ENCODE results near the gene OSBPL5. TPM values are rescaled to one million over a fixed set of nuclear protein-coding genes. Genes with fewer than 3 reads are reported as not detected.
A peak's percentile ranks its signal among the peaks of the same experiment; 100 is the strongest.

The OSBPL5 gene
- total and polyA plus RNA-seq, 4 donors = 20.9 to 54.0 (median 34.8) TPM

- WGBS (ENCODE audit: insufficient coverage) = under 1% methylated on average over 66 of the region's 68 CpGs
- DNase-seq (ENCODE audit: low read depth in 4 of 6, low spot score in 6 of 6) = peak; percentile 73 to 98 (median 88)
- Histone ChIP-seq H3K27me3 (ENCODE audit: control insufficient read depth, insufficient read depth, low read length) (no peaks in the 10 kb centered on the region), H3K4me1 (ENCODE audit: control insufficient read depth, insufficient read depth, low read length) (peaks cover 19% of the 10 kb centered on the region), H3K27ac (ENCODE audit: low read depth, low read length) (peak within 1 kb of the TSS; percentile 49), H3K9me3 (ENCODE audit: control insufficient read depth, insufficient read depth, low read length) (no peaks in the 10 kb centered on the region), H3K36me3 (ENCODE audit: control insufficient read depth, insufficient read depth, low read length) (peaks cover 20% of the 10 kb centered on the region), H3K4me3 (ENCODE audit: low read depth, low read length) (peak within 1 kb of the TSS; percentile 81)
Measured at GRCh38 chr11:3057069-3057963, 107.8 kb downstream of the OSBPL5 start, which contains the start of gene CARS1. Gene CARS1 (minus strand): TSS chr11:3057423. CDS start chr11:3057367, 56 bp downstream.

GRCh38 chr11:3056296-3057068, 108.6 kb downstream of the OSBPL5 start:
- peak overlapping the region; percentile 81 for H3K4me3 ChIP-seq (ENCODE audit: low read depth, low read length)
- no peaks in the 10 kb centered on the region for H3K27me3 ChIP-seq (ENCODE audit: control insufficient read depth, insufficient read depth, low read length)
- peak overlapping the region; percentile 49 for H3K27ac ChIP-seq (ENCODE audit: low read depth, low read length)
- no peaks in the 10 kb centered on the region for H3K9me3 ChIP-seq (ENCODE audit: control insufficient read depth, insufficient read depth, low read length)
- WGBS (ENCODE audit: insufficient coverage) = 3% methylated on average over 27 of the region's 29 CpGs
- peaks cover 26% of the 10 kb centered on the region for H3K4me1 ChIP-seq (ENCODE audit: control insufficient read depth, insufficient read depth, low read length)
- no peak for DNase-seq (ENCODE audit: low read depth in 4 of 6, low spot score in 6 of 6)
- H3K36me3 ChIP-seq (ENCODE audit: control insufficient read depth, insufficient read depth, low read length) = peaks cover 23% of the 10 kb centered on the region

- no peak overlapping the region for H3K4me3 ChIP-seq (ENCODE audit: low read depth, low read length)
- peaks cover 32% of the 10 kb centered on the region for H3K4me1 ChIP-seq (ENCODE audit: control insufficient read depth, insufficient read depth, low read length)
- no peaks in the 10 kb centered on the region for H3K9me3 ChIP-seq (ENCODE audit: control insufficient read depth, insufficient read depth, low read length)
Measured at GRCh38 chr11:3055891-3056290, 109.2 kb downstream of the OSBPL5 start.

GRCh38 chr11:3052567-3052966, 112.5 kb downstream of the OSBPL5 start:
- 77% methylated on average over 8 of the region's 11 CpGs for WGBS (ENCODE audit: insufficient coverage)
- peaks cover 46% of the 10 kb centered on the region for H3K4me1 ChIP-seq (ENCODE audit: control insufficient read depth, insufficient read depth, low read length)
- DNase-seq (ENCODE audit: low read depth in 4 of 6, low spot score in 6 of 6) = no peak
- peaks cover 42% of the 10 kb centered on the region for H3K36me3 ChIP-seq (ENCODE audit: control insufficient read depth, insufficient read depth, low read length)
- H3K27ac ChIP-seq (ENCODE audit: low read depth, low read length) = no peak overlapping the region
- no peaks in the 10 kb centered on the region for H3K27me3 ChIP-seq (ENCODE audit: control insufficient read depth, insufficient read depth, low read length)
- H3K9me3 ChIP-seq (ENCODE audit: control insufficient read depth, insufficient read depth, low read length) = no peaks in the 10 kb centered on the region
- H3K4me3 ChIP-seq (ENCODE audit: low read depth, low read length) = no peak overlapping the region

More at GRCh38 chr11:3055891-3056290, 109.2 kb downstream of the OSBPL5 start:
- DNase-seq (ENCODE audit: low read depth in 4 of 6, low spot score in 6 of 6) = no peak
- Histone ChIP-seq H3K36me3 (ENCODE audit: control insufficient read depth, insufficient read depth, low read length) (peaks cover 26% of the 10 kb centered on the region), H3K27ac (ENCODE audit: low read depth, low read length) (no peak overlapping the region), H3K27me3 (ENCODE audit: control insufficient read depth, insufficient read depth, low read length) (no peaks in the 10 kb centered on the region)
- 94% methylated on average over 2 of the region's 8 CpGs for WGBS (ENCODE audit: insufficient coverage)

GRCh38 chr11:3052109-3052479, 113.0 kb downstream of the OSBPL5 start:
- peaks cover 44% of the 10 kb centered on the region for H3K4me1 ChIP-seq (ENCODE audit: control insufficient read depth, insufficient read depth, low read length)
- no peak overlapping the region for H3K27ac ChIP-seq (ENCODE audit: low read depth, low read length)
- no peaks in the 10 kb centered on the region for H3K9me3 ChIP-seq (ENCODE audit: control insufficient read depth, insufficient read depth, low read length)
- WGBS (ENCODE audit: insufficient coverage) = 53% methylated on average over 8 of the region's 14 CpGs
- no peak overlapping the region for H3K4me3 ChIP-seq (ENCODE audit: low read depth, low read length)
- DNase-seq (ENCODE audit: low read depth in 4 of 6, low spot score in 6 of 6) = peak in 1 of 6 donors; percentile 53
- peaks cover 46% of the 10 kb centered on the region for H3K36me3 ChIP-seq (ENCODE audit: control insufficient read depth, insufficient read depth, low read length)
- H3K27me3 ChIP-seq (ENCODE audit: control insufficient read depth, insufficient read depth, low read length) = no peaks in the 10 kb centered on the region

- WGBS (ENCODE audit: insufficient coverage) = 58% methylated on average over 8 of the region's 13 CpGs
- H3K4me3 ChIP-seq (ENCODE audit: low read depth, low read length) = no peak overlapping the region
- H3K9me3 ChIP-seq (ENCODE audit: control insufficient read depth, insufficient read depth, low read length) = no peaks in the 10 kb centered on the region
- H3K36me3 ChIP-seq (ENCODE audit: control insufficient read depth, insufficient read depth, low read length) = peaks cover 46% of the 10 kb centered on the region
- H3K4me1 ChIP-seq (ENCODE audit: control insufficient read depth, insufficient read depth, low read length) = peaks cover 40% of the 10 kb centered on the region
- no peak overlapping the region for H3K27ac ChIP-seq (ENCODE audit: low read depth, low read length)
- peak in 1 of 6 donors; percentile 47 for DNase-seq (ENCODE audit: low read depth in 4 of 6, low spot score in 6 of 6)
- no peaks in the 10 kb centered on the region for H3K27me3 ChIP-seq (ENCODE audit: control insufficient read depth, insufficient read depth, low read length)
Measured at GRCh38 chr11:3051196-3052108, 113.7 kb downstream of the OSBPL5 start.

- Histone ChIP-seq H3K27ac (ENCODE audit: low read depth, low read length) (no peak overlapping the region), H3K27me3 (ENCODE audit: control insufficient read depth, insufficient read depth, low read length) (no peaks in the 10 kb centered on the region), H3K36me3 (ENCODE audit: control insufficient read depth, insufficient read depth, low read length) (peaks cover 55% of the 10 kb centered on the region), H3K4me3 (ENCODE audit: low read depth, low read length) (no peak overlapping the region), H3K9me3 (ENCODE audit: control insufficient read depth, insufficient read depth, low read length) (no peaks in the 10 kb centered on the region), H3K4me1 (ENCODE audit: control insufficient read depth, insufficient read depth, low read length) (peaks cover 35% of the 10 kb centered on the region)
- DNase-seq (ENCODE audit: low read depth in 4 of 6, low spot score in 6 of 6) = no peak
- 92% methylated on average over 18 of the region's 18 CpGs for WGBS (ENCODE audit: insufficient coverage)
Measured at GRCh38 chr11:3050386-3051195, 114.5 kb downstream of the OSBPL5 start.

- H3K4me3 ChIP-seq (ENCODE audit: low read depth, low read length) = no peak overlapping the region
- 46% methylated on average over 16 of the region's 18 CpGs for WGBS (ENCODE audit: insufficient coverage)
- H3K36me3 ChIP-seq (ENCODE audit: control insufficient read depth, insufficient read depth, low read length) = peaks cover 57% of the 10 kb centered on the region
- peaks cover 35% of the 10 kb centered on the region for H3K4me1 ChIP-seq (ENCODE audit: control insufficient read depth, insufficient read depth, low read length)
- DNase-seq (ENCODE audit: low read depth in 4 of 6, low spot score in 6 of 6) = peak in 2 of 6 donors; percentile 37 to 74
- H3K27me3 ChIP-seq (ENCODE audit: control insufficient read depth, insufficient read depth, low read length) = no peaks in the 10 kb centered on the region
- no peak overlapping the region for H3K27ac ChIP-seq (ENCODE audit: low read depth, low read length)
- no peaks in the 10 kb centered on the region for H3K9me3 ChIP-seq (ENCODE audit: control insufficient read depth, insufficient read depth, low read length)
Measured at GRCh38 chr11:3049430-3050243, 115.5 kb downstream of the OSBPL5 start.

All from spinal cord (tissue), 10 donors.